ENCODE measurements around the gene SREBF1. TPM values are rescaled to one million over a fixed set of nuclear protein-coding genes. Genes with fewer than 3 reads are reported as not detected.

The SREBF1 gene
- total and polyA plus RNA-seq, 2 experiments from 2014 or later = 39.6 to 85.3 TPM

DNA sequence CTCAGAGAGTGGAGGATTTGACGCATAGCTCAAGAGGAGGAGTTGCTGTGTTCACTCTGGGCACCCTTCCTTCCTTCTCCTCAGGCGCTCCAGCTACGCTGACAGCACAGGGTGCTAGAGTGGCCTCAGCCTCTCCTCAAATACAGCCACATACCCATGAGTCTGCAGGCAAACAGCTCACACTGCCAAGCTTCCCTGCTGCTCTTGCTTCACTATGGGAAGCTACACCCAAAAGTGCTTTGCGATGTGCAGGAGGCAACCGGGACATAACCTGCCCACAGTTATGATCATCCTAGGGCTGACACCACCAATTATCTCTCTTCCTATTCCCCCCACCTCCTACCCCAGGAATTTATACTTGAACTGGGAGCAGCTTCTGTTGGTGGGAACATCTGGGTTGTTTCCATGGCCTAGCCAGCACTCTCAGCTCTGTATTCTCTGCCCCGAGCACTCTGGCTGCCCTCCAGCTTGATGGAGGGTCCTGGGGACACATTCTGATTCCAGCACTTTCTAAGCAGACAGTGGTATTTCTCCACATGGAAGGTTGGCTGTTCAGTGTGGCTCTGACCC lies 40.3 kb upstream of the SREBF1 start (continued):
- TF ChIP-seq, protein P1, sequence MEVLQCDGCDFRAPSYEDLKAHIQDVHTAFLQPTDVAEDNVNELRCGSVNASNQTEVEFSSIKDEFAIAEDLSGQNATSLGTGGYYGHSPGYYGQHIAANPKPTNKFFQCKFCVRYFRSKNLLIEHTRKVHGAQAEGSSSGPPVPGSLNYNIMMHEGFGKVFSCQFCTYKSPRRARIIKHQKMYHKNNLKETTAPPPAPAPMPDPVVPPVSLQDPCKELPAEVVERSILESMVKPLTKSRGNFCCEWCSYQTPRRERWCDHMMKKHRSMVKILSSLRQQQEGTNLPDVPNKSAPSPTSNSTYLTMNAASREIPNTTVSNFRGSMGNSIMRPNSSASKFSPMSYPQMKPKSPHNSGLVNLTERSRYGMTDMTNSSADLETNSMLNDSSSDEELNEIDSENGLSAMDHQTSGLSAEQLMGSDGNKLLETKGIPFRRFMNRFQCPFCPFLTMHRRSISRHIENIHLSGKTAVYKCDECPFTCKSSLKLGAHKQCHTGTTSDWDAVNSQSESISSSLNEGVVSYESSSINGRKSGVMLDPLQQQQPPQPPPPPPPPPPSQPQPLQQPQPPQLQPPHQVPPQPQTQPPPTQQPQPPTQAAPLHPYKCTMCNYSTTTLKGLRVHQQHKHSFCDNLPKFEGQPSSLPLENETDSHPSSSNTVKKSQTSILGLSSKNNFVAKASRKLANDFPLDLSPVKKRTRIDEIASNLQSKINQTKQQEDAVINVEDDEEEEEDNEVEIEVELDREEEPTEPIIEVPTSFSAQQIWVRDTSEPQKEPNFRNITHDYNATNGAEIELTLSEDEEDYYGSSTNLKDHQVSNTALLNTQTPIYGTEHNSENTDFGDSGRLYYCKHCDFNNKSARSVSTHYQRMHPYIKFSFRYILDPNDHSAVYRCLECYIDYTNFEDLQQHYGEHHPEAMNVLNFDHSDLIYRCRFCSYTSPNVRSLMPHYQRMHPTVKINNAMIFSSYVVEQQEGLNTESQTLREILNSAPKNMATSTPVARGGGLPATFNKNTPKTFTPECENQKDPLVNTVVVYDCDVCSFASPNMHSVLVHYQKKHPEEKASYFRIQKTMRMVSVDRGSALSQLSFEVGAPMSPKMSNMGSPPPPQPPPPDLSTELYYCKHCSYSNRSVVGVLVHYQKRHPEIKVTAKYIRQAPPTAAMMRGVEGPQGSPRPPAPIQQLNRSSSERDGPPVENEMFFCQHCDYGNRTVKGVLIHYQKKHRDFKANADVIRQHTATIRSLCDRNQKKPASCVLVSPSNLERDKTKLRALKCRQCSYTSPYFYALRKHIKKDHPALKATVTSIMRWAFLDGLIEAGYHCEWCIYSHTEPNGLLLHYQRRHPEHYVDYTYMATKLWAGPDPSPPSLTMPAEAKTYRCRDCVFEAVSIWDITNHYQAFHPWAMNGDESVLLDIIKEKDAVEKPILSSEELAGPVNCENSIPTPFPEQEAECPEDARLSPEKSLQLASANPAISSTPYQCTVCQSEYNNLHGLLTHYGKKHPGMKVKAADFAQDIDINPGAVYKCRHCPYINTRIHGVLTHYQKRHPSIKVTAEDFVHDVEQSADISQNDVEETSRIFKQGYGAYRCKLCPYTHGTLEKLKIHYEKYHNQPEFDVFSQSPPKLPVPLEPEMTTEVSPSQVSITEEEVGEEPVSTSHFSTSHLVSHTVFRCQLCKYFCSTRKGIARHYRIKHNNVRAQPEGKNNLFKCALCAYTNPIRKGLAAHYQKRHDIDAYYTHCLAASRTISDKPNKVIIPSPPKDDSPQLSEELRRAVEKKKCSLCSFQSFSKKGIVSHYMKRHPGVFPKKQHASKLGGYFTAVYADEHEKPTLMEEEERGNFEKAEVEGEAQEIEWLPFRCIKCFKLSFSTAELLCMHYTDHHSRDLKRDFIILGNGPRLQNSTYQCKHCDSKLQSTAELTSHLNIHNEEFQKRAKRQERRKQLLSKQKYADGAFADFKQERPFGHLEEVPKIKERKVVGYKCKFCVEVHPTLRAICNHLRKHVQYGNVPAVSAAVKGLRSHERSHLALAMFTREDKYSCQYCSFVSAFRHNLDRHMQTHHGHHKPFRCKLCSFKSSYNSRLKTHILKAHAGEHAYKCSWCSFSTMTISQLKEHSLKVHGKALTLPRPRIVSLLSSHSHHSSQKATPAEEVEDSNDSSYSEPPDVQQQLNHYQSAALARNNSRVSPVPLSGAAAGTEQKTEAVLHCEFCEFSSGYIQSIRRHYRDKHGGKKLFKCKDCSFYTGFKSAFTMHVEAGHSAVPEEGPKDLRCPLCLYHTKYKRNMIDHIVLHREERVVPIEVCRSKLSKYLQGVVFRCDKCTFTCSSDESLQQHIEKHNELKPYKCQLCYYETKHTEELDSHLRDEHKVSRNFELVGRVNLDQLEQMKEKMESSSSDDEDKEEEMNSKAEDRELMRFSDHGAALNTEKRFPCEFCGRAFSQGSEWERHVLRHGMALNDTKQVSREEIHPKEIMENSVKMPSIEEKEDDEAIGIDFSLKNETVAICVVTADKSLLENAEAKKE (CRISPR knock-in tag; IDR thresholded peaks at IDR 0.05) = no peak

DNA sequence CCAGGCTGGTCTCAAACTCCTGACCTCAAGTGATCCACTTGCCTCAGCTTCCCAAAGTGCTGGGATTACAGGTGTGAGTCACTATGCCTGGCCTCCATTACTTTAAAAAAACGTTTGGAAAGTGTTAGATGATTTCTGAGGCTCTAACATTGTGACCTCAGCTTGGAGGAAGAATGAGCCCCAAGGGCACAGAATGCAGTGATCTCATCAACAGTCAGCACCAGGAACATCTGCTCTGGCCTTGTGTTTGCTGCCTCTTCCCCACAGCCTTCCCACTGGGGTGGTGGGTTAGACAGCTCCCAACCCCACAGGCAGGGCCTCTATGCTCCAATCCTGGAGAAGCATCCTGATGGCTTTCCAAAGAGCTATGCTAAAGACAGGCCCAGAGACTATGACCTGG lies 37.7 kb upstream of the SREBF1 start:
- peaks cover 30% of the 10 kb centered on the region for H3K4me1 Mint-ChIP-seq
- no peaks in the 10 kb centered on the region for H3K9me3 Mint-ChIP-seq
- peaks cover 4% of the 10 kb centered on the region; the same call in 1 of the 2 replicates for H3F3A ChIP-seq (replicated peaks; ENCODE audit: low read depth)
- H3K36me3 Mint-ChIP-seq (ENCODE audit: low read depth) = no peaks in the 10 kb centered on the region
- no peaks in the 10 kb centered on the region for H3K36me3 ChIP-seq (ENCODE audit: insufficient read depth)
- H3K4me3 Mint-ChIP-seq = no peak overlapping the region
- H3K27me3 Mint-ChIP-seq (ENCODE audit: insufficient read depth, low read depth, poor library complexity) = peaks cover 10% of the 10 kb centered on the region
- H3K79me2 ChIP-seq (replicated peaks; ENCODE audit: insufficient read depth) = no peaks in the 10 kb centered on the region
- ATAC-seq (no peak), DNase-seq (ENCODE audit: low spot score) (no peak)
- no peak overlapping the region for H3K27ac ChIP-seq (ENCODE audit: low read depth)
- no peaks in the 10 kb centered on the region; the same call in 1 of the 2 replicates for H4K20me1 ChIP-seq (replicated peaks; ENCODE audit: insufficient read depth)
- no peak overlapping the region for H3K27ac Mint-ChIP-seq
- no peak overlapping the region for H3K4me2 ChIP-seq
- no peaks in the 10 kb centered on the region for H3K9me2 ChIP-seq (ENCODE audit: insufficient read depth)
- no peak overlapping the region for H3K4me3 ChIP-seq
- no peak overlapping the region for H2AFZ ChIP-seq
- peaks cover 9% of the 10 kb centered on the region for H3K4me1 ChIP-seq (ENCODE audit: insufficient read depth)
- no peaks in the 10 kb centered on the region for H3K27me3 ChIP-seq (ENCODE audit: insufficient read depth)
- TF ChIP-seq, protein P1 (CRISPR knock-in tag; IDR thresholded peaks at IDR 0.05) = no peak
- TF ChIP-seq EZH2 (IDR thresholded peaks at IDR 0.05; ENCODE audit: low read depth, unreplicated experiment) (no peak), NANOG (IDR thresholded peaks at IDR 0.05; ENCODE audit: borderline replicate concordance) (no peak), JUNB (IDR thresholded peaks at IDR 0.05; ENCODE audit: unreplicated experiment) (no peak)
- TF ChIP-seq, protein P2, sequence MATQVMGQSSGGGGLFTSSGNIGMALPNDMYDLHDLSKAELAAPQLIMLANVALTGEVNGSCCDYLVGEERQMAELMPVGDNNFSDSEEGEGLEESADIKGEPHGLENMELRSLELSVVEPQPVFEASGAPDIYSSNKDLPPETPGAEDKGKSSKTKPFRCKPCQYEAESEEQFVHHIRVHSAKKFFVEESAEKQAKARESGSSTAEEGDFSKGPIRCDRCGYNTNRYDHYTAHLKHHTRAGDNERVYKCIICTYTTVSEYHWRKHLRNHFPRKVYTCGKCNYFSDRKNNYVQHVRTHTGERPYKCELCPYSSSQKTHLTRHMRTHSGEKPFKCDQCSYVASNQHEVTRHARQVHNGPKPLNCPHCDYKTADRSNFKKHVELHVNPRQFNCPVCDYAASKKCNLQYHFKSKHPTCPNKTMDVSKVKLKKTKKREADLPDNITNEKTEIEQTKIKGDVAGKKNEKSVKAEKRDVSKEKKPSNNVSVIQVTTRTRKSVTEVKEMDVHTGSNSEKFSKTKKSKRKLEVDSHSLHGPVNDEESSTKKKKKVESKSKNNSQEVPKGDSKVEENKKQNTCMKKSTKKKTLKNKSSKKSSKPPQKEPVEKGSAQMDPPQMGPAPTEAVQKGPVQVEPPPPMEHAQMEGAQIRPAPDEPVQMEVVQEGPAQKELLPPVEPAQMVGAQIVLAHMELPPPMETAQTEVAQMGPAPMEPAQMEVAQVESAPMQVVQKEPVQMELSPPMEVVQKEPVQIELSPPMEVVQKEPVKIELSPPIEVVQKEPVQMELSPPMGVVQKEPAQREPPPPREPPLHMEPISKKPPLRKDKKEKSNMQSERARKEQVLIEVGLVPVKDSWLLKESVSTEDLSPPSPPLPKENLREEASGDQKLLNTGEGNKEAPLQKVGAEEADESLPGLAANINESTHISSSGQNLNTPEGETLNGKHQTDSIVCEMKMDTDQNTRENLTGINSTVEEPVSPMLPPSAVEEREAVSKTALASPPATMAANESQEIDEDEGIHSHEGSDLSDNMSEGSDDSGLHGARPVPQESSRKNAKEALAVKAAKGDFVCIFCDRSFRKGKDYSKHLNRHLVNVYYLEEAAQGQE (IDR thresholded peaks at IDR 0.05; ENCODE audit: unreplicated experiment) = no peak
